DMS 273 treated with DMSO at 0.1 percent for 48 hours (cell line): Measurements from ENCODE around the gene SYTL3.
A peak's percentile ranks its signal among the peaks of the same experiment; 100 is the strongest.
"Not testable (repeated sequence)": the region's sequence is repeated elsewhere in the genome, so short reads cannot be mapped to it uniquely, and the experiment has no call there.

Source experiments
- DNase-seq: peaks from one replicate; lab custom pipeline; 2025; lab: John Stamatoyannopoulos, UW

The SYTL3 gene

GRCh38 chr6:158774717-158775449, 125.0 kb downstream of the SYTL3 start:
- no peak for DNase-seq

DNA sequence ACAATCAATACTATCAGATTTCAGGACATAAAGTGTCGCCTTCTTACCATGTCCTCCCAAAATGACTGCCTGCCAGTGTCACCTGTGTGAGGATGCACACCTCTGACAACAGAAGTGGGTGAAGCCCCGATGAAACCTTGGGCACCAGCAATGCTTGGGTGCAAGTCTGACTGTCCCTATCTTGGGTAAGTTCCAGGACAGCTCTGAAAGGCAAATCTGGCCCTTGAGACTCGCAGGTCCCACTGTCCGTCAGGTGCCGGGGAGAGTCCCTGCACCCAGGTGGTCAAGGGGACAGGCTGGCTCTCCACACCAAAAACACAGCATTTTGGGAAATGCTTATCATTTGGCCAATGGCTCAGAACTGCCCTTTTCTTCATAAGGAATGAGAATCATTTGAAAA, 126.0 kb downstream of the SYTL3 start:
- DNase-seq, result no peak

GRCh38 chr6:158776737-158777136, 126.9 kb downstream of the SYTL3 start:
- DNase-seq, result no peak

DNA sequence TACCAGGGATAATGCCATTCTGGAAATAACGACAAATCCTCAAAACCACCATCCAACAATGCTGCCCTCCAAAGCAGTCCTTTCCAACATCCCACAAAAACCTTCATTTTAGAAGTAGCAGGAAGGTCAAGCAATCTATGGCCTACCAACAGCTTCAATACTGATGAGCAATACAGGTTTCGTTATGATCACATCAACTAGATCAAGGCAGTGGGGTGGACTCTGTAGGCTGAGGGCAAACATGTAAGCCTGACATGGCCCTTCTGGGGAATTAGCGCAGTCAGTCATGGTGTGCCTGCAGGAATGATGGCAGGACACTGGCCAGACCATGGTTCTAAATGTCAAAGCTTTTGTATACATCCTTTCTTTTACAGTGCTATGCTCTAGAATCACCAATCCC, 127.7 kb downstream of the SYTL3 start:
- DNase-seq, result no peak

GRCh38 chr6:158778005-158778527, 128.2 kb downstream of the SYTL3 start:
- DNase-seq, result no peak

GRCh38 chr6:158780246-158780884, 130.5 kb downstream of the SYTL3 start:
- DNase-seq, result no peak

- DNase-seq, result no peak
These were observed 131.3 kb downstream of the SYTL3 start for GRCh38 chr6:158780988-158781691.

- DNase-seq, result no peak
These were observed 132.0 kb downstream of the SYTL3 start for GRCh38 chr6:158781692-158782373.

GRCh38 chr6:158782432-158783166, 132.7 kb downstream of the SYTL3 start:
- no peak for DNase-seq

DNA sequence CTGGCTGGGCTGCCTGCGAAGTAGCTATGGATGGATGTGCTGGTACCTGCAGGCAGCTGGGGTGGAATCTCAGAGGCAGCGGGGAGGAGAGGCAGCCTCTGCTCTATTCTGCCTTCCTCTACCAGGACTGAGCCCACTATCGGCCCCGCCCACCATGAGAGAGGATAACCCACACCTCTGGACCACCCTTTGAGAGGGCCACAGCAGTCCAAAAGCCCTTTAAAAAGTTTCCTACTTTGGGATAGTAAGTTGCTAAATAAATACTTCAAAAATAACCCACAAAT, 133.3 kb downstream of the SYTL3 start:
- no peak for DNase-seq

DNA sequence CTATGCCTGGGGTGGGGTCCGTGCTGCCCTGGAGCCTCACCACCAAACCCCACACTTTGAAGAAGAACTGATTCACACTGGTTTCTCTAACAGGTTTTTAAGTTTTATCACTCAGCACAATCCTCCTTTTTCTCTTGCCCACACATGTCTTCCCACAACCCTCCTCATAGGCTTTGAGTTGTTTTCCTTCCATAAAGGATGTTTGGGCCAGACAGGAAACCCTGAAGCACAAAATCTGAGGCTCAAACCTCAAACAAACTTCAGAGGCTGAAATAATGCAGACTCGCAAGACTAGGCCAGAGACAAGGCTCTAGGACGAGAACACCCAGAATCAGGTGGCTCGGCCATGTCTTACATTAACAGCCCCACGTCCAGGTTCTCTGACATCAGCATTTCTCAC, 134.0 kb downstream of the SYTL3 start:
- DNase-seq, result no peak

DNA sequence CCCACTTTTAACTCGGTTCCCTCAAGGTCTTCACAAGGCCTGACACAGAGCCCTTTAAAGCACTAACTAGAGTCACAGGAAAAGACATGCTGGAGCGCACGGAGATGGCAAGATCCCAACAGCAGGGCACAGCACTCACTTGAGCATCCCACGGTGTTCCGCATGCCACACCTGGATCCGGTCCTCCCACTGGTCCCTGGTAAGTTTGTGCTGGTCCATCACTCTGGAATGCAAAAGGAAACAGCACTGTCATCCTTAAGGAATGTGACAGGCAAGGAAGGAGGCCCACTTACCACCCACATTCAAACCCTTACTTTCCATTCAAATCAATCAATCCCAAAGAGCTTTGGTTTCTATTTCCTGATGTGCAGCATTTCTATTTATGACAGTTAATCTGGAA, 134.7 kb downstream of the SYTL3 start:
- no peak for DNase-seq

DNA sequence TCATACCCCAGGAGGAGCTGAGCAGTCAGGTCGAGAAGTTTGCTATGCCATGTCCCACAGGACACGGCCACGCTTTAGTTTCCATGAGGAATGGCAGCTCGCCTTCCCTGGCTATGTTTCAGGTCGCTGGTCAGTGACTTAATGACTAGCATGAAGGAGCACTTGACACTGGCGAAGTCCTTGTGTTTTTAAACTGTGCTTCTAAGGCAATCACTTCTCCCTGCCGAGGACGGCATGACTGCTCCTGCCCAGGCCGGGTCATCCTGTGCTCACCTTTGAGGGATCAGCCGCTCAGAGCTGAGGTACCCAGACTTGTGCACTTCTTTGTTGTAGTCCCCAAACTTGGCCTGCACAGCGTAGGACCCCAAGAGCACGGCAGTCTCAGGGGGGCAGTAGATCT, 135.2 kb downstream of the SYTL3 start:
- DNase-seq, result no peak

DNA sequence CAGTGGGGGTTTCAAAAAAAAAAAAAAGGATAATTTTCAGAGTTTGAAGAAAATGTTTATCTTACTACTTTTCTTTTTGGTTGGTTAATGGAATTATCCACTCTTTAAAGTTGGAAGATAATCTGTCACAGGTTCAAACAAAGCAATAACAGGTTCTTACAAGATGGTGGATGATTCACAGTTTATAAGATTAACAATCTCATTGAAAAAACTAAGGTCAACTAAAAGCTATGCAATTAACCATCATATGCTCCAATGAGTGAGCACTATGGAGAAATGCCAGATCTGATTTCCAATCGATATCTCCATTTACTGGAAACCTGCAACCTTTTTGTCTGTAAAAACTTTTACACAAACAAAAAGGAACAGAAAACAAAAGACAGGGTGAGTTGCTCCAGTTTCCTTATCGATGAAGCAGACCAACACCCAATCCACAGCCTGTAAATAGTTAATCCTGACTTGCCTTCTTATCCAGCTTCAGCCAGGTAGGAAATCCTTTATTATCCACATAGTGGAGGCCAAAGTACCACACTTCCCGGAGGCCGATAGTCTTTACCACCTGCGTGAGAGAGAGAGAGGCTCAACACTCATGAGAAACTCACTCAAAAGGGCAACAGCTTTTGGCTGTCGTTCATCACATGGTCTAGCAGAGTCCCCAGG, 136.9 kb downstream of the SYTL3 start:
- no peak for DNase-seq

GRCh38 chr6:158787395-158787794, 137.5 kb downstream of the SYTL3 start:
- no peak for DNase-seq

GRCh38 chr6:158789115-158789917, 139.5 kb downstream of the SYTL3 start:
- no peak for DNase-seq

- no peak for DNase-seq
These were observed 141.5 kb downstream of the SYTL3 start for GRCh38 chr6:158791274-158791855.

DNA sequence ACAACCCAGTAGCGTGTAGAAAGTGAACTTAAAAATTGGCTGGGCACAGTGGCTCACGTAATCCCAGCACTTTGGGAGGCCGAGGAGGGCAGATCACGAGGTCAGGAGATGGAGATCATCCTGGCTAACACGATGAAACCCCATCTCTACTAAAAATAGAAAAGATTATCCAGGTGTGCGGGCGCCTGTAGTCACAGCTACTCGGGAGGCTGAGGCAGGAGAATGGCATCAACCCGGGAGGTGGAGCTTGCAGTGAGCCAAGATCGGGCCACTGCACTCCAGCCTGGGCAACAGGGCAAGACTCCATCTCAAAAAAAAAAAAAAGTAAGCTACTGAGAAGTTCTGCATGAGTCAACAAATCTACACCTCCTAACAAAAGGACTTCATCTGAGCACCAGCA, 142.7 kb downstream of the SYTL3 start:
- not testable (repeated sequence) for DNase-seq

DNA sequence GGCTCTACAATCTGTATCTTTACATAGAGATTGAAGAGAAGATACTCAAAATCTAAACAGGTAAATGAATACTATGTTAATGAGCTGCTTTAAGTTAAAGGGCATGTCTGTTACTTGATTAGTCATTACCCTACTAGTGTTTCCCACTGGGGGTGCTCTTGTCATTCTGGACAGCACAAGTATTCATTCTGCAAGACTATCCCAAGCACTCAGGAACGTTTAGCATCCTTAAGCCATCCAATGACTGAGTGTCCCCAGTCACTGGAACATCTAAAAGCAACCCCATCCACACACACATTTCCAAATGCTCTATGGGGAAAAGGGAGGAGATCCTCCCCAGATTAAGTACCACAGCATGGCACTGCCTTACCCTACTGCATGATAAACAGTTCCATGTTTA, 143.6 kb downstream of the SYTL3 start:
- peak; percentile 53 for DNase-seq

GRCh38 chr6:158795516-158795915, 145.7 kb downstream of the SYTL3 start:
- no peak for DNase-seq
